ENCODE measurements around the gene SYCP2. TPM values are rescaled to one million over a fixed set of nuclear protein-coding genes. Genes with fewer than 3 reads are reported as not detected.

The SYCP2 gene
- total and polyA plus RNA-seq, 2 experiments from 2014 or later: 0.22 to 0.24 TPM

DNA sequence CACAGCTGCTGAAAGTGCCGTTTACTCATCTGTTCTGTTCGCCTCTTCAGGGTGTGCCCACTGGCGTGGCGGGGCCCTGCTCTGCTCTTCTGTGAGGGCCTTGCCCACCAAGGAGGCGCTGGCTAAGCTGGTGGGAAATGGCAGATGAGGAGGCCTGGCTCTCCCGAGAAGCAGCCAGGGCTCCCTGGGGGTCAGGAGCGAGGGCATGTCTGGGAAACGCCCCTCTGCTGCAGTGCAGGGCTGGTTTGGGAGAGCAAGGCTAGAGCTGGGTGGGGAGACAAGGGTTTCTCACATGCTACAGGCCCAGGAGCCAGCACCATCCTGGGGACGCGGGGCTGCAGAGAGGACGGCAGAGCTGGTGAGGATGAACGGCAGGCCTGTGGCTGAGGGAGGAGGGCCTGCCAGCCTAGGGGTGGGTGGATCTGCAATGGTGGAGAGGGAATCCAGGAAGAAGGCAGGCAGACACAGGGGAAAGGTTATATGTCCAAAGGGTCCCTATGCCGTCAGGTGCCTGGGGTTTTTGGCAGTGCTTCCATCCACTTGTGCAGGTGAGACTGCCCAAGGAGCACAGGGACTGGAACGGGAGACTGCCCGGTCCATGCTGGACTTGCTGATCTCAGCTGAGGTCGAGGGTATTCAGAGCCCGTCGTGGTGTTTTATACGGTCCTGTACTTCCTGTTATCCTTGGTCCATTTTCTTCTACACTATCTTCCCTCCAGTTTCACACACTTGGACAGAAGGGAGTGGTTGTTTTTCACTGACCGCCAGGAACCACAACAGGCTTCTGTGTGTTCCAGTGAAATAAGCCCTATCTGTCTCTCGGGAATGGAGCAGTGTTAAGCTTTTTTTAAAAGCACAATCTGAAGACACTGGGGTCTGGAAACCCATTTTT is 119.2 kb downstream of the SYCP2 start:
- no peaks in the 10 kb centered on the region for H3K79me2 ChIP-seq (ENCODE audit: insufficient read depth)

More for the DNA sequence above, 119.2 kb downstream of the SYCP2 start:
- H3K4me3 ChIP-seq: no peak overlapping the region
- H3K4me2 ChIP-seq (ENCODE audit: unreplicated experiment): no peak overlapping the region
- TF ChIP-seq EZH2 (IDR thresholded peaks at IDR 0.05; ENCODE audit: insufficient read depth, poor library complexity, severe bottlenecking) (no peak), EZH2phosphoT487 (IDR thresholded peaks at IDR 0.05; ENCODE audit: insufficient read depth, low read depth) (no peak)
- H3K4me1 ChIP-seq (ENCODE audit: insufficient read depth): no peaks in the 10 kb centered on the region
- WGBS, 2 experiments (ENCODE audit: low coverage in 1 of 2, low lambda C conversion rate in 2 of 2, missing lambda C conversion rate in 2 of 2): 51 to 53% methylated on average over 18 to 21 of the region's 21 CpGs
- no peaks in the 10 kb centered on the region for H3K9me2 ChIP-seq (ENCODE audit: insufficient read depth)
- no peaks in the 10 kb centered on the region for H3K9me3 ChIP-seq (ENCODE audit: low read depth)
- in situ Hi-C loops (cut with MboI): no loop called here
- no peak for DNase-seq
- no peak overlapping the region for H2AFZ ChIP-seq
- H4K20me1 ChIP-seq (ENCODE audit: insufficient read depth): no peaks in the 10 kb centered on the region
- no peaks in the 10 kb centered on the region for H3F3A ChIP-seq (ENCODE audit: insufficient read depth)
- no peak overlapping the region for H3K9ac ChIP-seq
- H3K36me3 ChIP-seq (ENCODE audit: low read depth): no peaks in the 10 kb centered on the region
- H3K27ac ChIP-seq: no peak overlapping the region
- H3K27me3 ChIP-seq (replicated peaks; ENCODE audit: insufficient read depth): no peaks in the 10 kb centered on the region; the same call in 1 of the 2 replicates

Small RNAs within 50 kb of the gene (small RNA-seq; reads per million reads assigned to genes)
- not detected for gene RNU7-141P (ENCODE audit: low read depth, low replicate concordance)

Other genes starting within 250 kb of the SYCP2 start
- 6.7 and 8.2 TPM in 2 replicates for gene PPP1R3D, start 6.7 kb upstream of the SYCP2 start, total RNA-seq (2014; rRNA removed; shearing (Covaris generic))
- 2.6 and 3.0 TPM in 2 replicates for gene PPP1R3D, start 6.7 kb upstream of the SYCP2 start, polyA plus RNA-seq (2016; fragmentation: Nextera tagmentation; extraction: Ambion mirVana)
- 2.2 and 2.9 TPM in 2 replicates for gene FAM217B, start 6.8 kb upstream of the SYCP2 start, total RNA-seq (2014; rRNA removed; shearing (Covaris generic))
- 8.6 and 9.5 TPM in 2 replicates for gene FAM217B, start 6.8 kb upstream of the SYCP2 start, polyA plus RNA-seq (2016; fragmentation: Nextera tagmentation; extraction: Ambion mirVana)
- not detected in 2 replicates for gene CDH26, start 24.8 kb upstream of the SYCP2 start, total RNA-seq (2014; rRNA removed; shearing (Covaris generic))
- gene CDH26, start 24.8 kb upstream of the SYCP2 start, polyA plus RNA-seq (2016; fragmentation: Nextera tagmentation; extraction: Ambion mirVana): not detected in 2 replicates